ENCODE results near the gene RPL22.

DNA sequence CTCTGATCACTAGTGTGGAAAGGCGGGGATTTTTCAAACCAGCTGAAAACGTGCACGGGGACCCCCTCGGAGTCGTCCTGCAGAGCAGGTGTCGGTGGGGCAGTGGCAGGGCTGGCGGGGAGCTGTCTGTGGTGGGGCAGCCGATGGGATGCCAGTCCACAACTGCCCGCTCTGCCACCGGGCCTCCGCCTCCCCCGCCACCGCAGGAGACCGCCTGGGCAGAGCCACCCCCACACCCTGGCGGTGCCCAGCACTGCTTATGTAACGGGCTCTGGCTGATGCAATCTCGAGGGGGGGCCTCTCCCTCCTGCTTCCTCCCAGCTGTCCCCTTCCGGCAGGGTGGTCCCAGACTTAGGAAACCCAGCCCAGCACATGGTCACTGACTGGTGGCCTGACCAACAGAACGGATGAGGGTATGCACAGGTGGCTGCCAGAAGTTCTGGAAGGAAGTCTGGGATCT lies 28.6 kb downstream of the RPL22 start:
- TF ChIP-seq, protein P1, sequence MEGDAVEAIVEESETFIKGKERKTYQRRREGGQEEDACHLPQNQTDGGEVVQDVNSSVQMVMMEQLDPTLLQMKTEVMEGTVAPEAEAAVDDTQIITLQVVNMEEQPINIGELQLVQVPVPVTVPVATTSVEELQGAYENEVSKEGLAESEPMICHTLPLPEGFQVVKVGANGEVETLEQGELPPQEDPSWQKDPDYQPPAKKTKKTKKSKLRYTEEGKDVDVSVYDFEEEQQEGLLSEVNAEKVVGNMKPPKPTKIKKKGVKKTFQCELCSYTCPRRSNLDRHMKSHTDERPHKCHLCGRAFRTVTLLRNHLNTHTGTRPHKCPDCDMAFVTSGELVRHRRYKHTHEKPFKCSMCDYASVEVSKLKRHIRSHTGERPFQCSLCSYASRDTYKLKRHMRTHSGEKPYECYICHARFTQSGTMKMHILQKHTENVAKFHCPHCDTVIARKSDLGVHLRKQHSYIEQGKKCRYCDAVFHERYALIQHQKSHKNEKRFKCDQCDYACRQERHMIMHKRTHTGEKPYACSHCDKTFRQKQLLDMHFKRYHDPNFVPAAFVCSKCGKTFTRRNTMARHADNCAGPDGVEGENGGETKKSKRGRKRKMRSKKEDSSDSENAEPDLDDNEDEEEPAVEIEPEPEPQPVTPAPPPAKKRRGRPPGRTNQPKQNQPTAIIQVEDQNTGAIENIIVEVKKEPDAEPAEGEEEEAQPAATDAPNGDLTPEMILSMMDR (IDR thresholded peaks at IDR 0.05; ENCODE audit: low read length) = no peak
- TF ChIP-seq EZH2phosphoT487 (IDR thresholded peaks at IDR 0.05; ENCODE audit: low read length) (no peak), EZH2 (optimal IDR thresholded peaks at IDR 0.05; ENCODE audit: low read depth, low read length) (peak; percentile 31)

Measured in MM.1S (cell line).